ENCODE measurements around the gene SLCO2B1. TPM values are rescaled to one million over a fixed set of nuclear protein-coding genes. Genes with fewer than 3 reads are reported as not detected.

The SLCO2B1 gene
- total RNA-seq, 2 donors from 2014 or later: 9.5 to 24.6 TPM

GRCh38 chr11:75201771-75202170 lies 50.9 kb downstream of the SLCO2B1 start:
- Histone ChIP-seq H3K27me3 (no peaks in the 10 kb centered on the region), H3K36me3 (no peaks in the 10 kb centered on the region), H3K4me3 (no peak overlapping the region), H3K27ac (no peak overlapping the region), H3K4me1 (peaks cover 0 to 19% of the 10 kb centered on the region in 2 donors), H3K9me3 (no peaks in the 10 kb centered on the region)
- DNase-seq (ENCODE audit: low spot score): no peak
- TF ChIP-seq CTCF (IDR thresholded peaks at IDR 0.05): no peak

- H3K4me1 ChIP-seq: peaks cover 0 to 17% of the 10 kb centered on the region in 2 donors
- no peaks in the 10 kb centered on the region for H3K27me3 ChIP-seq
- no peak for TF ChIP-seq CTCF (IDR thresholded peaks at IDR 0.05)
- DNase-seq (ENCODE audit: low spot score): no peak
- H3K9me3 ChIP-seq: no peaks in the 10 kb centered on the region
- H3K27ac ChIP-seq: no peak overlapping the region
- H3K36me3 ChIP-seq: no peaks in the 10 kb centered on the region
- H3K4me3 ChIP-seq: no peak overlapping the region
Measured at GRCh38 chr11:75202195-75202594, 51.3 kb downstream of the SLCO2B1 start.

GRCh38 chr11:75203138-75203537 lies 52.2 kb downstream of the SLCO2B1 start:
- Histone ChIP-seq H3K27ac (no peak overlapping the region), H3K36me3 (no peaks in the 10 kb centered on the region), H3K9me3 (no peaks in the 10 kb centered on the region), H3K4me3 (no peak overlapping the region), H3K4me1 (peaks cover 0 to 17% of the 10 kb centered on the region in 2 donors), H3K27me3 (no peaks in the 10 kb centered on the region)
- DNase-seq (ENCODE audit: low spot score): no peak
- no peak for TF ChIP-seq CTCF (IDR thresholded peaks at IDR 0.05)

DNA sequence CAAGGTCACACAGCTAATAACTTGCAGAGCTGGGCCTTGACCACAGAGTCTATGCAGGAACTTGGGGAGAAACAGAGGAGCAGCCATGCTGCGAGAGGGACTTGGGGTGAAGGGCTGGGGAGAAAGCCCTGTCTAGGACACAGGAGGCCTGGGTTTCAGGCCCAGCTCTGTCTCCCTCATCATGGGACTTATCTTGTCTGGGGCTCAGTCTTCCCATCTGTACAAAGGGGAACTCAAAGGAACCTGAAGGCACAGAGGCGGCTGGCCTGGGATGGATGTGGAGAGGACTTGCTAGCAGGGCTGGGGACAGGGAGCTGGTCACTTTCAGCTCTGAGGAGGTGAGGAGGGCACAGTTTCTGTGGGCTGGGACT lies 52.7 kb downstream of the SLCO2B1 start:
- TF ChIP-seq CTCF (IDR thresholded peaks at IDR 0.05): no peak
- DNase-seq (ENCODE audit: low spot score): no peak
- H3K36me3 ChIP-seq: no peaks in the 10 kb centered on the region
- no peaks in the 10 kb centered on the region for H3K27me3 ChIP-seq
- no peak overlapping the region for H3K4me3 ChIP-seq
- peaks cover 0 to 17% of the 10 kb centered on the region in 2 donors for H3K4me1 ChIP-seq
- no peaks in the 10 kb centered on the region for H3K9me3 ChIP-seq
- H3K27ac ChIP-seq: no peak overlapping the region

GRCh38 chr11:75204012-75204674 lies 53.2 kb downstream of the SLCO2B1 start:
- H3K27me3 ChIP-seq: no peaks in the 10 kb centered on the region
- H3K4me3 ChIP-seq: no peak overlapping the region
- H3K4me1 ChIP-seq: peaks cover 0 to 14% of the 10 kb centered on the region in 2 donors
- no peak for DNase-seq (ENCODE audit: low spot score)
- no peak overlapping the region for H3K27ac ChIP-seq
- no peaks in the 10 kb centered on the region for H3K9me3 ChIP-seq
- H3K36me3 ChIP-seq: no peaks in the 10 kb centered on the region
- TF ChIP-seq CTCF (IDR thresholded peaks at IDR 0.05): no peak
